Measurements from ENCODE around the gene FLT1. TPM values are rescaled to one million over a fixed set of nuclear protein-coding genes. Genes with fewer than 3 reads are reported as not detected.

FLT1 gene
- total and polyA plus RNA-seq, 2 donors: 4.3 to 5.5 TPM

GRCh38 chr13:28406733-28407266, 88.1 kb downstream of the FLT1 start:
- H3K4me1 ChIP-seq (ENCODE audit: control insufficient read depth in 2 of 2, insufficient read depth in 2 of 2, low read length in 2 of 2): peaks cover 2 to 16% of the 10 kb centered on the region in 2 donors
- no peak for DNase-seq (ENCODE audit: low read depth in 6 of 9, low spot score in 9 of 9)

GRCh38 chr13:28402057-28402381, 92.9 kb downstream of the FLT1 start:
- Histone ChIP-seq H3K27ac (ENCODE audit: low read depth in 1 of 2, low read length in 1 of 2) (peak overlapping the region in 1 of 2 donors; percentile 26), H3K9me3 (ENCODE audit: control insufficient read depth in 2 of 2, insufficient read depth in 1 of 2, low read length in 1 of 2) (no peaks in the 10 kb centered on the region), H3K27me3 (ENCODE audit: control insufficient read depth in 2 of 2, insufficient read depth in 1 of 2, low read length in 1 of 2) (no peaks in the 10 kb centered on the region), H3K36me3 (ENCODE audit: control insufficient read depth in 2 of 2, insufficient read depth in 2 of 2, low read length in 1 of 2) (no peaks in the 10 kb centered on the region), H3K4me1 (ENCODE audit: control insufficient read depth in 2 of 2, insufficient read depth in 2 of 2, low read length in 2 of 2) (no peaks in the 10 kb centered on the region), H3K4me3 (ENCODE audit: low read length in 2 of 2) (no peak overlapping the region)
- no peak for DNase-seq (ENCODE audit: low read depth in 6 of 9, low spot score in 9 of 9)
- 97% methylated on average over 5 of the region's 5 CpGs for WGBS

More at GRCh38 chr13:28406733-28407266, 88.1 kb downstream of the FLT1 start:
- Histone ChIP-seq H3K27ac (ENCODE audit: low read depth in 1 of 2, low read length in 1 of 2) (no peak overlapping the region), H3K36me3 (ENCODE audit: control insufficient read depth in 2 of 2, insufficient read depth in 2 of 2, low read length in 1 of 2) (no peaks in the 10 kb centered on the region), H3K4me3 (ENCODE audit: low read length in 2 of 2) (no peak overlapping the region), H3K9me3 (ENCODE audit: control insufficient read depth in 2 of 2, insufficient read depth in 1 of 2, low read length in 1 of 2) (no peaks in the 10 kb centered on the region), H3K27me3 (ENCODE audit: control insufficient read depth in 2 of 2, insufficient read depth in 1 of 2, low read length in 1 of 2) (no peaks in the 10 kb centered on the region)
- WGBS: 92% methylated on average over 13 of the region's 13 CpGs

- Histone ChIP-seq H3K36me3 (ENCODE audit: control insufficient read depth in 2 of 2, insufficient read depth in 2 of 2, low read length in 1 of 2) (no peaks in the 10 kb centered on the region), H3K4me1 (ENCODE audit: control insufficient read depth in 2 of 2, insufficient read depth in 2 of 2, low read length in 2 of 2) (no peaks in the 10 kb centered on the region), H3K27me3 (ENCODE audit: control insufficient read depth in 2 of 2, insufficient read depth in 1 of 2, low read length in 1 of 2) (no peaks in the 10 kb centered on the region), H3K27ac (ENCODE audit: low read depth in 1 of 2, low read length in 1 of 2) (no peak overlapping the region), H3K9me3 (ENCODE audit: control insufficient read depth in 2 of 2, insufficient read depth in 1 of 2, low read length in 1 of 2) (no peaks in the 10 kb centered on the region), H3K4me3 (ENCODE audit: low read length in 2 of 2) (no peak overlapping the region)
- no peak for DNase-seq (ENCODE audit: low read depth in 6 of 9, low spot score in 9 of 9)
- WGBS: 48% methylated on average over 7 of the region's 7 CpGs
Measured at GRCh38 chr13:28401303-28402056, 93.4 kb downstream of the FLT1 start.

- Histone ChIP-seq H3K27ac (ENCODE audit: low read depth in 1 of 2, low read length in 1 of 2) (no peak overlapping the region), H3K4me1 (ENCODE audit: control insufficient read depth in 2 of 2, insufficient read depth in 2 of 2, low read length in 2 of 2) (no peaks in the 10 kb centered on the region), H3K36me3 (ENCODE audit: control insufficient read depth in 2 of 2, insufficient read depth in 2 of 2, low read length in 1 of 2) (no peaks in the 10 kb centered on the region), H3K4me3 (ENCODE audit: low read length in 2 of 2) (no peak overlapping the region), H3K9me3 (ENCODE audit: control insufficient read depth in 2 of 2, insufficient read depth in 1 of 2, low read length in 1 of 2) (no peaks in the 10 kb centered on the region), H3K27me3 (ENCODE audit: control insufficient read depth in 2 of 2, insufficient read depth in 1 of 2, low read length in 1 of 2) (no peaks in the 10 kb centered on the region)
- WGBS: 91% methylated on average over 2 of the region's 2 CpGs
- no peak for DNase-seq (ENCODE audit: low read depth in 6 of 9, low spot score in 9 of 9)
Measured at GRCh38 chr13:28396053-28396452, 98.9 kb downstream of the FLT1 start.

GRCh38 chr13:28394422-28394821, 100.5 kb downstream of the FLT1 start:
- no peaks in the 10 kb centered on the region for H3K9me3 ChIP-seq (ENCODE audit: control insufficient read depth in 2 of 2, insufficient read depth in 1 of 2, low read length in 1 of 2)
- no peaks in the 10 kb centered on the region for H3K4me1 ChIP-seq (ENCODE audit: control insufficient read depth in 2 of 2, insufficient read depth in 2 of 2, low read length in 2 of 2)
- H3K36me3 ChIP-seq (ENCODE audit: control insufficient read depth in 2 of 2, insufficient read depth in 2 of 2, low read length in 1 of 2): no peaks in the 10 kb centered on the region
- DNase-seq (ENCODE audit: low read depth in 6 of 9, low spot score in 9 of 9): no peak
- H3K27me3 ChIP-seq (ENCODE audit: control insufficient read depth in 2 of 2, insufficient read depth in 1 of 2, low read length in 1 of 2): no peaks in the 10 kb centered on the region
- 96% methylated on average over 4 of the region's 4 CpGs for WGBS
- no peak overlapping the region for H3K4me3 ChIP-seq (ENCODE audit: low read length in 2 of 2)
- H3K27ac ChIP-seq (ENCODE audit: low read depth in 1 of 2, low read length in 1 of 2): no peak overlapping the region

- WGBS: 98% methylated on average over 5 of the region's 5 CpGs
- no peak for DNase-seq (ENCODE audit: low read depth in 6 of 9, low spot score in 9 of 9)
- H3K36me3 ChIP-seq (ENCODE audit: control insufficient read depth in 2 of 2, insufficient read depth in 2 of 2, low read length in 1 of 2): no peaks in the 10 kb centered on the region
- H3K27ac ChIP-seq (ENCODE audit: low read depth in 1 of 2, low read length in 1 of 2): no peak overlapping the region
- H3K4me1 ChIP-seq (ENCODE audit: control insufficient read depth in 2 of 2, insufficient read depth in 2 of 2, low read length in 2 of 2): no peaks in the 10 kb centered on the region
- H3K4me3 ChIP-seq (ENCODE audit: low read length in 2 of 2): no peak overlapping the region
- H3K27me3 ChIP-seq (ENCODE audit: control insufficient read depth in 2 of 2, insufficient read depth in 1 of 2, low read length in 1 of 2): no peaks in the 10 kb centered on the region
- H3K9me3 ChIP-seq (ENCODE audit: control insufficient read depth in 2 of 2, insufficient read depth in 1 of 2, low read length in 1 of 2): no peaks in the 10 kb centered on the region
Measured at GRCh38 chr13:28392896-28393505, 101.9 kb downstream of the FLT1 start.

- Histone ChIP-seq H3K27me3 (ENCODE audit: control insufficient read depth in 2 of 2, insufficient read depth in 1 of 2, low read length in 1 of 2) (no peaks in the 10 kb centered on the region), H3K4me1 (ENCODE audit: control insufficient read depth in 2 of 2, insufficient read depth in 2 of 2, low read length in 2 of 2) (no peaks in the 10 kb centered on the region), H3K4me3 (ENCODE audit: low read length in 2 of 2) (no peak overlapping the region), H3K27ac (ENCODE audit: low read depth in 1 of 2, low read length in 1 of 2) (no peak overlapping the region), H3K9me3 (ENCODE audit: control insufficient read depth in 2 of 2, insufficient read depth in 1 of 2, low read length in 1 of 2) (no peaks in the 10 kb centered on the region), H3K36me3 (ENCODE audit: control insufficient read depth in 2 of 2, insufficient read depth in 2 of 2, low read length in 1 of 2) (no peaks in the 10 kb centered on the region)
- WGBS: 53% methylated on average over 2 of the region's 2 CpGs
- DNase-seq (ENCODE audit: low read depth in 6 of 9, low spot score in 9 of 9): no peak
Measured at GRCh38 chr13:28392428-28392827, 102.5 kb downstream of the FLT1 start.

GRCh38 chr13:28387740-28388501, 107.0 kb downstream of the FLT1 start:
- H3K36me3 ChIP-seq (ENCODE audit: control insufficient read depth in 2 of 2, insufficient read depth in 2 of 2, low read length in 1 of 2): no peaks in the 10 kb centered on the region
- 94% methylated on average over 4 of the region's 4 CpGs for WGBS
- H3K9me3 ChIP-seq (ENCODE audit: control insufficient read depth in 2 of 2, insufficient read depth in 1 of 2, low read length in 1 of 2): no peaks in the 10 kb centered on the region
- H3K4me3 ChIP-seq (ENCODE audit: low read length in 2 of 2): no peak overlapping the region
- DNase-seq (ENCODE audit: low read depth in 6 of 9, low spot score in 9 of 9): no peak
- H3K4me1 ChIP-seq (ENCODE audit: control insufficient read depth in 2 of 2, insufficient read depth in 2 of 2, low read length in 2 of 2): no peaks in the 10 kb centered on the region
- no peak overlapping the region for H3K27ac ChIP-seq (ENCODE audit: low read depth in 1 of 2, low read length in 1 of 2)
- no peaks in the 10 kb centered on the region for H3K27me3 ChIP-seq (ENCODE audit: control insufficient read depth in 2 of 2, insufficient read depth in 1 of 2, low read length in 1 of 2)

- no peak for DNase-seq (ENCODE audit: low read depth in 6 of 9, low spot score in 9 of 9)
- 51% methylated on average over 1 of the region's 1 CpG for WGBS
- Histone ChIP-seq H3K4me1 (ENCODE audit: control insufficient read depth in 2 of 2, insufficient read depth in 2 of 2, low read length in 2 of 2) (no peaks in the 10 kb centered on the region), H3K27me3 (ENCODE audit: control insufficient read depth in 2 of 2, insufficient read depth in 1 of 2, low read length in 1 of 2) (no peaks in the 10 kb centered on the region), H3K4me3 (ENCODE audit: low read length in 2 of 2) (no peak overlapping the region), H3K9me3 (ENCODE audit: control insufficient read depth in 2 of 2, insufficient read depth in 1 of 2, low read length in 1 of 2) (no peaks in the 10 kb centered on the region), H3K36me3 (ENCODE audit: control insufficient read depth in 2 of 2, insufficient read depth in 2 of 2, low read length in 1 of 2) (no peaks in the 10 kb centered on the region), H3K27ac (ENCODE audit: low read depth in 1 of 2, low read length in 1 of 2) (no peak overlapping the region)
Measured at GRCh38 chr13:28385362-28385761, 109.6 kb downstream of the FLT1 start.
